SK-N-SH (cell line): ENCODE results near the gene CRISP3. TPM values are rescaled to one million over a fixed set of nuclear protein-coding genes. Genes with fewer than 3 reads are reported as not detected.

Experiments
- CTCF ChIA-PET: fragments of 300-600, 350-600 bp; formaldehyde crosslinking; extraction: SDS; loops from one replicate; lab custom pipeline; 2021; lab: Yijun Ruan, JAX
- POLR2A ChIA-PET: fragments of 350-600 bp; sonication (Branson Sonifier 250); formaldehyde crosslinking; extraction: SDS; loops from one replicate; lab custom pipeline; 2020; ENCODE audit warnings: antibody characterized with exemption, inconsistent platforms; lab: Yijun Ruan, JAX
- DNase-seq: peaks from one replicate; pipeline ENCODE4 v3.0.0; 2012
- H2AFZ ChIP-seq: fragments of 200-600 bp; sonication (generic); 2 replicates; pipeline ENCODE4 v1.8.1; 2016; ENCODE audit warnings: antibody characterized with exemption, mild to moderate bottlenecking, low read depth
- H3F3A ChIP-seq: fragments of 200-600 bp; sonication (generic); replicated peaks from 2 replicates; pipeline ENCODE3; 2016; ENCODE audit warnings: antibody characterized with exemption, mild to moderate bottlenecking; ENCODE audit not compliant: insufficient read depth
- H3K27ac ChIP-seq, 2 experiments: fragments of 200-500 bp in 1 of 2; fragments of 200-600 bp in 1 of 2; sonication (Bioruptor generic) in 1 of 2; sonication (generic), shearing (Covaris generic) in 1 of 2; 2 replicates each; pipeline versions ENCODE4 v1.5.1 to v1.6.1; 2014 to 2016; ENCODE audit warnings: low read depth in 2 of 2, inconsistent platforms in 1 of 2, low read length in 1 of 2, mild to moderate bottlenecking in 1 of 2, mixed read lengths in 1 of 2
- H3K27me3 ChIP-seq: fragments of 200-600 bp; sonication (generic), shearing (Covaris generic); 2 replicates; pipeline ENCODE4 v1.6.1; 2016; ENCODE audit warnings: mixed run types; ENCODE audit not compliant: insufficient read depth
- H3K36me3 ChIP-seq, 2 experiments: fragments of 200-500 bp in 1 of 2; fragments of 200-600 bp in 1 of 2; sonication (Bioruptor generic) in 1 of 2; sonication (generic) in 1 of 2; replicated peaks in 1 of 2; 2 replicates each; pipeline versions ENCODE3 to v1.5.1; 2014 to 2016; ENCODE audit warnings: low read length in 1 of 2, mild to moderate bottlenecking in 1 of 2; ENCODE audit not compliant: insufficient read depth in 2 of 2, control insufficient read depth in 1 of 2
- H3K4me1 ChIP-seq, 2 experiments: fragments of 200-500 bp in 1 of 2; fragments of 200-600 bp in 1 of 2; sonication (Bioruptor generic) in 1 of 2; sonication (generic), shearing (Covaris generic) in 1 of 2; 2 replicates each; pipeline versions ENCODE4 v1.5.1 to v1.6.1; 2014 to 2016; ENCODE audit warnings: low read depth in 1 of 2, low read length in 1 of 2, mixed run types in 1 of 2; ENCODE audit not compliant: insufficient read depth in 2 of 2, control insufficient read depth in 1 of 2
- H3K4me2 ChIP-seq: fragments of 200-600 bp; sonication (generic), shearing (Covaris generic); 2 replicates; pipeline ENCODE4 v1.6.1; 2017; ENCODE audit warnings: mixed run types
- H3K4me3 ChIP-seq, 2 experiments: fragments of 200-500 bp in 1 of 2; fragments of 200-600 bp in 1 of 2; sonication (Bioruptor generic) in 1 of 2; sonication (generic), shearing (Covaris generic) in 1 of 2; 2 replicates each; pipeline versions ENCODE4 v1.5.1 to v1.8.1; 2014 to 2016; ENCODE audit warnings: low read depth in 2 of 2, inconsistent platforms in 1 of 2, low read length in 1 of 2, mild to moderate bottlenecking in 1 of 2, mixed read lengths in 1 of 2, moderate library complexity in 1 of 2
- H3K79me2 ChIP-seq: fragments of 200-600 bp; sonication (generic); 2 replicates; pipeline ENCODE4 v1.8.1; 2017; ENCODE audit warnings: mild to moderate bottlenecking; ENCODE audit not compliant: insufficient read depth
- H3K9ac ChIP-seq: fragments of 200-600 bp; sonication (generic); 2 replicates; pipeline ENCODE4 v1.6.1; 2017; ENCODE audit warnings: mixed run types
- H3K9me2 ChIP-seq: fragments of 200-600 bp; sonication (generic); 2 replicates; pipeline ENCODE4 v1.6.1; 2017; ENCODE audit warnings: mixed run types
- H3K9me3 ChIP-seq: fragments of 200-600 bp; sonication (generic); 2 replicates; pipeline ENCODE4 v1.6.1; 2017; ENCODE audit warnings: mixed run types, mild to moderate bottlenecking, moderate library complexity
- H4K20me1 ChIP-seq: fragments of 200-600 bp; sonication (generic); 2 replicates; pipeline ENCODE4 v1.6.1; 2017; ENCODE audit warnings: mild to moderate bottlenecking, mixed run types; ENCODE audit not compliant: insufficient read depth
- ELF1 ChIP-seq: IDR thresholded peaks from 2 replicates; pipeline ENCODE4 v1.4.0; 2012
- EZH2phosphoT487 ChIP-seq: fragments of 200-600 bp; sonication (generic); IDR thresholded peaks from 2 replicates; pipeline ENCODE4 v1.6.1; 2017; ENCODE audit warnings: low read depth, mixed run types, mild to moderate bottlenecking, antibody characterized with exemption, moderate library complexity, borderline replicate concordance
- FOXM1 ChIP-seq: IDR thresholded peaks from 2 replicates; pipeline ENCODE4 v1.4.0; 2012; ENCODE audit warnings: low read depth, mild to moderate bottlenecking
- GABPA ChIP-seq: IDR thresholded peaks from 2 replicates; pipeline ENCODE4 v1.4.0; 2012; ENCODE audit warnings: low read depth, mild to moderate bottlenecking
- MEF2A ChIP-seq: IDR thresholded peaks from 2 replicates; pipeline ENCODE4 v1.4.0; 2012; ENCODE audit warnings: low read depth, borderline replicate concordance
- NFIC ChIP-seq: IDR thresholded peaks from 2 replicates; pipeline ENCODE4 v1.4.0; 2012; ENCODE audit warnings: borderline replicate concordance
- POLR2AphosphoS5 ChIP-seq: IDR thresholded peaks from 2 replicates; pipeline ENCODE4 v1.6.1; 2012; ENCODE audit warnings: low read depth, low read length
- RAD21 ChIP-seq: IDR thresholded peaks from 2 replicates; pipeline ENCODE4 v1.6.1; 2012; ENCODE audit warnings: mild to moderate bottlenecking, low read length
- RCOR1 ChIP-seq: fragments of 150-350 bp; IDR thresholded peaks from 2 replicates; pipeline ENCODE4 v1.6.1; 2017; ENCODE audit warnings: antibody characterized with exemption, low read length
- RFX5 ChIP-seq: IDR thresholded peaks from 2 replicates; pipeline ENCODE4 v1.6.1; 2012; ENCODE audit warnings: mild to moderate bottlenecking, improper control_type of control experiment, low read length
- SIN3A ChIP-seq: IDR thresholded peaks from 2 replicates; pipeline ENCODE4 v1.6.1; 2012; ENCODE audit warnings: low read depth, mild to moderate bottlenecking, low read length, moderate library complexity, borderline replicate concordance
- SMC3 ChIP-seq: IDR thresholded peaks from 2 replicates; pipeline ENCODE4 v1.6.1; 2012; ENCODE audit warnings: low read depth, low read length, improper control_type of control experiment
- TEAD4 ChIP-seq: IDR thresholded peaks from 2 replicates; pipeline ENCODE4 v1.4.0; 2012; ENCODE audit warnings: mild to moderate bottlenecking, borderline replicate concordance; ENCODE audit not compliant: insufficient read depth
- YY1 ChIP-seq: IDR thresholded peaks from 2 replicates; pipeline ENCODE4 v1.4.0; 2012; ENCODE audit warnings: low read depth, mild to moderate bottlenecking
- WGBS: methylation state at CpG from one replicate; pipeline ENCODE4 v1.1.6; 2017; ENCODE audit warnings: low lambda C conversion rate; 5-methylcytosine and 5-hydroxymethylcytosine counted together
- polyA plus RNA-seq, 3 experiments: library from polyadenylated mRNA; depleted of rRNA; stranded (reverse); fragments of >200 nt; gene quantifications; 2 replicates each; pipeline ENCODE4 v1.2.3, GENCODE V29; 2012
- TF ChIP-seq, protein P1 (sequence below): IDR thresholded peaks from 2 replicates; pipeline ENCODE4 v1.4.0; 2012; ENCODE audit warnings: low read depth, borderline replicate concordance
- TF ChIP-seq, protein P2 (sequence below): fragments of 150-350 bp; IDR thresholded peaks from 2 replicates; pipeline ENCODE4 v1.6.1; 2016; ENCODE audit warnings: mild to moderate bottlenecking, low read depth, low read length
- TF ChIP-seq, protein P3 (sequence below): IDR thresholded peaks from 2 replicates; pipeline ENCODE4 v1.4.0; 2012; ENCODE audit warnings: low read depth, borderline replicate concordance
- TF ChIP-seq, protein P4 (sequence below): IDR thresholded peaks from 2 replicates; pipeline ENCODE4; 2012

The CRISP3 gene
- polyA plus RNA-seq, 1 of the 3 experiments (the other 2 are of a cell fraction): not detected

DNA sequence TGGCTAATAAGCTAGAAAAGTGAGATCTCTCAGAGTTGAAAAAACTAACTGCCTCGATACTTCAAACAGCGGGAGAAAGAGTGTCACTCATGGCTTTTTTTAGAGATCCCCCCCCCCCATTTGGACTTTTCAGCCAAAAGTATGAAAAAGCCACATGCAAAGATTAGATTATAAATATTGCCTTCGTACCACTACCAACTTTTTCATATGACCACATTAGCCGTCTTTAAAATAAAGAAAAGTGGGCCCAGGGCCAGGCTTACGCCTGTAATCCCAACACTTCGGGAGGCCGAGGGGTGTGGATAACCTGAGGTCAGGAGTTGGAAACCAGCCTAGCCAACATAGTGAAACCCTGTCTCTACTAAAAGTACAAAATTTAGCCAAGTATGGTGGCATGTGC lies 38.5 kb upstream of the CRISP3 start:
- Histone ChIP-seq H4K20me1 (no peaks in the 10 kb centered on the region), H3K27me3 (no peaks in the 10 kb centered on the region), H3K9ac (no peak overlapping the region), H3K79me2 (no peaks in the 10 kb centered on the region), H3K9me3 (no peaks in the 10 kb centered on the region), H3K4me2 (no peak overlapping the region), H3K27ac (no peak overlapping the region), H3K9me2 (no peaks in the 10 kb centered on the region), H3K36me3 (no peaks in the 10 kb centered on the region), H3K4me1 (no peaks in the 10 kb centered on the region), H2AFZ (no peak overlapping the region), H3F3A (no peaks in the 10 kb centered on the region), H3K4me3 (no peak overlapping the region)
- ChIA-PET CTCF (no interaction called here), POLR2A (no interaction called here)
- TF ChIP-seq NFIC (no peak), RAD21 (no peak), SMC3 (no peak), GABPA (no peak), ELF1 (no peak), EZH2phosphoT487 (no peak), TEAD4 (no peak), RCOR1 (no peak), YY1 (no peak), FOXM1 (no peak), MEF2A (no peak), POLR2AphosphoS5 (no peak), RFX5 (no peak), SIN3A (no peak)
- TF ChIP-seq, protein P1, sequence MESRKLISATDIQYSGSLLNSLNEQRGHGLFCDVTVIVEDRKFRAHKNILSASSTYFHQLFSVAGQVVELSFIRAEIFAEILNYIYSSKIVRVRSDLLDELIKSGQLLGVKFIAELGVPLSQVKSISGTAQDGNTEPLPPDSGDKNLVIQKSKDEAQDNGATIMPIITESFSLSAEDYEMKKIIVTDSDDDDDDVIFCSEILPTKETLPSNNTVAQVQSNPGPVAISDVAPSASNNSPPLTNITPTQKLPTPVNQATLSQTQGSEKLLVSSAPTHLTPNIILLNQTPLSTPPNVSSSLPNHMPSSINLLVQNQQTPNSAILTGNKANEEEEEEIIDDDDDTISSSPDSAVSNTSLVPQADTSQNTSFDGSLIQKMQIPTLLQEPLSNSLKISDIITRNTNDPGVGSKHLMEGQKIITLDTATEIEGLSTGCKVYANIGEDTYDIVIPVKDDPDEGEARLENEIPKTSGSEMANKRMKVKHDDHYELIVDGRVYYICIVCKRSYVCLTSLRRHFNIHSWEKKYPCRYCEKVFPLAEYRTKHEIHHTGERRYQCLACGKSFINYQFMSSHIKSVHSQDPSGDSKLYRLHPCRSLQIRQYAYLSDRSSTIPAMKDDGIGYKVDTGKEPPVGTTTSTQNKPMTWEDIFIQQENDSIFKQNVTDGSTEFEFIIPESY: no peak
- TF ChIP-seq, protein P2, sequence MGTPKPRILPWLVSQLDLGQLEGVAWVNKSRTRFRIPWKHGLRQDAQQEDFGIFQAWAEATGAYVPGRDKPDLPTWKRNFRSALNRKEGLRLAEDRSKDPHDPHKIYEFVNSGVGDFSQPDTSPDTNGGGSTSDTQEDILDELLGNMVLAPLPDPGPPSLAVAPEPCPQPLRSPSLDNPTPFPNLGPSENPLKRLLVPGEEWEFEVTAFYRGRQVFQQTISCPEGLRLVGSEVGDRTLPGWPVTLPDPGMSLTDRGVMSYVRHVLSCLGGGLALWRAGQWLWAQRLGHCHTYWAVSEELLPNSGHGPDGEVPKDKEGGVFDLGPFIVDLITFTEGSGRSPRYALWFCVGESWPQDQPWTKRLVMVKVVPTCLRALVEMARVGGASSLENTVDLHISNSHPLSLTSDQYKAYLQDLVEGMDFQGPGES: no peak
- TF ChIP-seq, protein P3, sequence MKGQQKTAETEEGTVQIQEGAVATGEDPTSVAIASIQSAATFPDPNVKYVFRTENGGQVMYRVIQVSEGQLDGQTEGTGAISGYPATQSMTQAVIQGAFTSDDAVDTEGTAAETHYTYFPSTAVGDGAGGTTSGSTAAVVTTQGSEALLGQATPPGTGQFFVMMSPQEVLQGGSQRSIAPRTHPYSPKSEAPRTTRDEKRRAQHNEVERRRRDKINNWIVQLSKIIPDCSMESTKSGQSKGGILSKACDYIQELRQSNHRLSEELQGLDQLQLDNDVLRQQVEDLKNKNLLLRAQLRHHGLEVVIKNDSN: no peak
- TF ChIP-seq, protein P4, sequence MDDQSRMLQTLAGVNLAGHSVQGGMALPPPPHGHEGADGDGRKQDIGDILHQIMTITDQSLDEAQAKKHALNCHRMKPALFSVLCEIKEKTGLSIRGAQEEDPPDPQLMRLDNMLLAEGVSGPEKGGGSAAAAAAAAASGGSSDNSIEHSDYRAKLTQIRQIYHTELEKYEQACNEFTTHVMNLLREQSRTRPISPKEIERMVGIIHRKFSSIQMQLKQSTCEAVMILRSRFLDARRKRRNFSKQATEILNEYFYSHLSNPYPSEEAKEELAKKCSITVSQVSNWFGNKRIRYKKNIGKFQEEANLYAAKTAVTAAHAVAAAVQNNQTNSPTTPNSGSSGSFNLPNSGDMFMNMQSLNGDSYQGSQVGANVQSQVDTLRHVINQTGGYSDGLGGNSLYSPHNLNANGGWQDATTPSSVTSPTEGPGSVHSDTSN: no peak
- WGBS: 17% methylated on average over 7 of the region's 7 CpGs
- DNase-seq: no peak
